ENCODE results near the gene HAUS5. TPM values are rescaled to one million over a fixed set of nuclear protein-coding genes. Genes with fewer than 3 reads are reported as not detected.

HAUS5 gene
- total RNA-seq, 2 donors from 2014 or later = 32.0 to 37.2 TPM

GRCh38 chr19:35620001-35620400, 7.5 kb downstream of the HAUS5 start:
- Mint-ChIP-seq H3K4me3 (no peak overlapping the region), H3K4me1 (no peaks in the 10 kb centered on the region), H3K36me3 (ENCODE audit: low read depth) (peaks cover 28% of the 10 kb centered on the region), H3K27ac (peak overlapping the region; percentile 11), H3K9me3 (no peaks in the 10 kb centered on the region), H3K27me3 (no peaks in the 10 kb centered on the region)
- ATAC-seq (replicated peaks) = no peak

- ATAC-seq (replicated peaks) = no peak
- Mint-ChIP-seq H3K27ac (peak overlapping the region; percentile 63), H3K36me3 (ENCODE audit: low read depth) (peaks cover 18% of the 10 kb centered on the region), H3K27me3 (no peaks in the 10 kb centered on the region), H3K9me3 (no peaks in the 10 kb centered on the region), H3K4me1 (no peaks in the 10 kb centered on the region), H3K4me3 (no peak overlapping the region)
Observed at GRCh38 chr19:35621708-35622107, 9.2 kb downstream of the HAUS5 start.

- ATAC-seq (replicated peaks) = no peak
- Mint-ChIP-seq H3K4me3 (no peak overlapping the region), H3K9me3 (no peaks in the 10 kb centered on the region), H3K27ac (no peak overlapping the region), H3K27me3 (no peaks in the 10 kb centered on the region), H3K36me3 (ENCODE audit: low read depth) (peaks cover 18% of the 10 kb centered on the region), H3K4me1 (no peaks in the 10 kb centered on the region)
Observed at GRCh38 chr19:35622750-35623149, 10.2 kb downstream of the HAUS5 start.

- H3K4me1 Mint-ChIP-seq = no peaks in the 10 kb centered on the region
- H3K36me3 Mint-ChIP-seq (ENCODE audit: low read depth) = peaks cover 18% of the 10 kb centered on the region
- no peak overlapping the region for H3K4me3 Mint-ChIP-seq
- H3K9me3 Mint-ChIP-seq = no peaks in the 10 kb centered on the region
- no peak overlapping the region for H3K27ac Mint-ChIP-seq
- no peaks in the 10 kb centered on the region for H3K27me3 Mint-ChIP-seq
- no peak for ATAC-seq (replicated peaks)
Observed at GRCh38 chr19:35623327-35624010, 10.9 kb downstream of the HAUS5 start.

- H3K4me1 Mint-ChIP-seq = peaks cover 10% of the 10 kb centered on the region
- no peak for ATAC-seq (replicated peaks)
- no peaks in the 10 kb centered on the region for H3K27me3 Mint-ChIP-seq
- no peaks in the 10 kb centered on the region for H3K9me3 Mint-ChIP-seq
- peak overlapping the region; percentile 97 for H3K27ac Mint-ChIP-seq
- H3K36me3 Mint-ChIP-seq (ENCODE audit: low read depth) = peaks cover 39% of the 10 kb centered on the region
- H3K4me3 Mint-ChIP-seq = peak overlapping the region; percentile 91
Observed at GRCh38 chr19:35628264-35628564, 15.7 kb downstream of the HAUS5 start.

GRCh38 chr19:35628565-35629331, 16.2 kb downstream of the HAUS5 start, which contains the start of gene RBM42:
Gene RBM42 (plus strand): TSS chr19:35629036. CDS start chr19:35629154, 118 bp downstream.
- Mint-ChIP-seq H3K4me3 (peak within 1 kb of the TSS; percentile 91), H3K9me3 (no peaks in the 10 kb centered on the region), H3K4me1 (peaks cover 10% of the 10 kb centered on the region), H3K27ac (peak within 1 kb of the TSS; percentile 97), H3K27me3 (no peaks in the 10 kb centered on the region), H3K36me3 (ENCODE audit: low read depth) (peaks cover 45% of the 10 kb centered on the region)
- peak; percentile 100 for ATAC-seq (replicated peaks)

GRCh38 chr19:35629332-35629633, 16.7 kb downstream of the HAUS5 start:
- peaks cover 10% of the 10 kb centered on the region for H3K4me1 Mint-ChIP-seq
- H3K27me3 Mint-ChIP-seq = no peaks in the 10 kb centered on the region
- H3K36me3 Mint-ChIP-seq (ENCODE audit: low read depth) = peaks cover 50% of the 10 kb centered on the region
- no peak for ATAC-seq (replicated peaks)
- peak overlapping the region; percentile 91 for H3K4me3 Mint-ChIP-seq
- H3K9me3 Mint-ChIP-seq = no peaks in the 10 kb centered on the region
- peak overlapping the region; percentile 97 for H3K27ac Mint-ChIP-seq

- peaks cover 87% of the 10 kb centered on the region for H3K36me3 Mint-ChIP-seq (ENCODE audit: low read depth)
- H3K27ac Mint-ChIP-seq = no peak overlapping the region
- peaks cover 6% of the 10 kb centered on the region for H3K4me1 Mint-ChIP-seq
- no peaks in the 10 kb centered on the region for H3K9me3 Mint-ChIP-seq
- no peaks in the 10 kb centered on the region for H3K27me3 Mint-ChIP-seq
- no peak overlapping the region for H3K4me3 Mint-ChIP-seq
- no peak for ATAC-seq (replicated peaks)
Observed at GRCh38 chr19:35633727-35634440, 21.3 kb downstream of the HAUS5 start.

- H3K36me3 Mint-ChIP-seq (ENCODE audit: low read depth) = peaks cover 67% of the 10 kb centered on the region
- peak; percentile 67 for ATAC-seq (replicated peaks)
- H3K9me3 Mint-ChIP-seq = no peaks in the 10 kb centered on the region
- no peak overlapping the region for H3K4me3 Mint-ChIP-seq
- H3K27ac Mint-ChIP-seq = no peak overlapping the region
- no peaks in the 10 kb centered on the region for H3K27me3 Mint-ChIP-seq
- no peaks in the 10 kb centered on the region for H3K4me1 Mint-ChIP-seq
Observed at GRCh38 chr19:35636651-35637050, 24.1 kb downstream of the HAUS5 start.

- Mint-ChIP-seq H3K27ac (no peak overlapping the region), H3K4me3 (no peak overlapping the region), H3K36me3 (ENCODE audit: low read depth) (peaks cover 62% of the 10 kb centered on the region), H3K27me3 (no peaks in the 10 kb centered on the region), H3K9me3 (no peaks in the 10 kb centered on the region), H3K4me1 (no peaks in the 10 kb centered on the region)
- ATAC-seq (replicated peaks) = no peak
Observed at GRCh38 chr19:35637165-35637564, 24.6 kb downstream of the HAUS5 start.

GRCh38 chr19:35639321-35639639, 26.7 kb downstream of the HAUS5 start:
- no peaks in the 10 kb centered on the region for H3K4me1 Mint-ChIP-seq

GRCh38 chr19:35639863-35640262, 27.3 kb downstream of the HAUS5 start:
- Mint-ChIP-seq H3K36me3 (ENCODE audit: low read depth) (peaks cover 35% of the 10 kb centered on the region), H3K4me3 (no peak overlapping the region), H3K4me1 (peaks cover under 1% of the 10 kb centered on the region), H3K27me3 (no peaks in the 10 kb centered on the region), H3K9me3 (no peaks in the 10 kb centered on the region), H3K27ac (no peak overlapping the region)
- ATAC-seq (replicated peaks) = no peak

More at GRCh38 chr19:35639321-35639639, 26.7 kb downstream of the HAUS5 start:
- H3K27ac Mint-ChIP-seq = no peak overlapping the region
- ATAC-seq (replicated peaks) = no peak
- no peaks in the 10 kb centered on the region for H3K9me3 Mint-ChIP-seq
- peaks cover 41% of the 10 kb centered on the region for H3K36me3 Mint-ChIP-seq (ENCODE audit: low read depth)
- H3K27me3 Mint-ChIP-seq = no peaks in the 10 kb centered on the region
- no peak overlapping the region for H3K4me3 Mint-ChIP-seq

GRCh38 chr19:35641515-35642151, 29.1 kb downstream of the HAUS5 start, which contains the start of gene ETV2:
Gene ETV2 (plus strand): TSS chr19:35641745. CDS start chr19:35642461, 716 bp downstream.
- ATAC-seq (replicated peaks) = no peak
- H3K27ac Mint-ChIP-seq = no peak within 1 kb of the TSS
- peaks cover 6% of the 10 kb centered on the region for H3K4me1 Mint-ChIP-seq
- H3K4me3 Mint-ChIP-seq = peak within 1 kb of the TSS; percentile 83
- peaks cover 17% of the 10 kb centered on the region for H3K36me3 Mint-ChIP-seq (ENCODE audit: low read depth)
- no peaks in the 10 kb centered on the region for H3K9me3 Mint-ChIP-seq
- H3K27me3 Mint-ChIP-seq = no peaks in the 10 kb centered on the region

- Mint-ChIP-seq H3K9me3 (no peaks in the 10 kb centered on the region), H3K27me3 (no peaks in the 10 kb centered on the region), H3K36me3 (ENCODE audit: low read depth) (peaks cover 10% of the 10 kb centered on the region), H3K27ac (no peak overlapping the region), H3K4me1 (peaks cover 6% of the 10 kb centered on the region), H3K4me3 (peak overlapping the region; percentile 83)
- ATAC-seq (replicated peaks) = no peak
Observed at GRCh38 chr19:35642312-35642711, 29.8 kb downstream of the HAUS5 start.
